Ovary (tissue), 9 donors: ENCODE results near the gene CHRM1. TPM values are rescaled to one million over a fixed set of nuclear protein-coding genes. Genes with fewer than 3 reads are reported as not detected.

Experiments used
- DNase-seq, 5 donors: peaks; one replicate each; pipeline ENCODE4 v3.0.0-alpha.2; 2019 to 2020
- H3K27ac ChIP-seq, 2 donors: fragments of 200-600 bp; one replicate each; pipeline versions ENCODE4 v1.5.1 to v1.8.0; 2019 to 2022
- H3K27me3 ChIP-seq: fragments of 200-600 bp; one replicate; pipeline ENCODE4 v1.8.0; 2022
- H3K36me3 ChIP-seq: fragments of 200-600 bp; sonication (generic); one replicate; pipeline ENCODE4 v1.5.1; 2019
- H3K4me1 ChIP-seq: one replicate; pipeline ENCODE4 v1.8.1; 2013; ENCODE audit warnings: mild to moderate bottlenecking, moderate library complexity; ENCODE audit not compliant: insufficient read depth
- H3K4me3 ChIP-seq: fragments of 200-600 bp; sonication (generic); one replicate; pipeline ENCODE4 v1.5.1; 2017
- H3K9me3 ChIP-seq, 2 donors: fragments of 200-600 bp in 1 of 2; sonication (generic) in 1 of 2; one replicate each; pipeline versions ENCODE4 v1.5.1 to v1.8.1; 2013 to 2019; ENCODE audit warnings: mild to moderate bottlenecking in 1 of 2, moderate library complexity in 1 of 2
- CTCF ChIP-seq, 3 donors: fragments of 450-650 bp in 2 of 3; fragments of 200-600 bp in 1 of 3; IDR thresholded peaks; one replicate each; pipeline versions ENCODE4 v1.5.1 to v1.8.0; 2016 to 2022; ENCODE audit warnings: antibody characterized with exemption in 3 of 3, mild to moderate bottlenecking in 1 of 3
- EP300 ChIP-seq: sonication (generic); formaldehyde crosslinking; IDR thresholded peaks from one replicate; pipeline ENCODE4 v1.6.1; 2017; ENCODE audit warnings: antibody characterized with exemption
- POLR2A ChIP-seq: fragments of 450-650 bp; IDR thresholded peaks from one replicate; pipeline ENCODE4 v1.6.1; 2017; ENCODE audit warnings: antibody characterized with exemption, mild to moderate bottlenecking, moderate library complexity
- WGBS, 3 donors: extraction: QIAGEN DNeasy Blood & Tissue Kit in 1 of 3; methylation state at CpG; one replicate each; pipeline versions ENCODE4 v1.1.5 to v1.1.7; 2013 to 2017; 5-methylcytosine and 5-hydroxymethylcytosine counted together
- intact Hi-C, 4 donors: fragments of 100-400 bp; cut with DNase I; formaldehyde crosslinking; loops; one replicate each; pipeline versions ENCODE4 v1.11.0 to v1.15.1; 2022 to 2023
- polyA plus RNA-seq, 2 donors: library from polyadenylated mRNA; stranded (reverse); fragments of 200-250 nt in 1 of 2; fragments of 350-450 nt in 1 of 2; fragmentation: Illumina TruSeq in 1 of 2; extraction: RNeasy Lipid Tissue Mini Kit (QIAGEN cat#74804) in 1 of 2; gene quantifications; one replicate each; pipeline ENCODE4 v1.2.3, GENCODE V29; 2013 to 2014
- total RNA-seq, 7 donors: library from RNA; depleted of rRNA in 2 of 7; stranded (reverse); fragments of >200 nt in 2 of 7; fragmentation: NEBNext Ultra II Directional in 3 of 7; extraction: Animal tissue kit (Norgen Biotek cat#: 25700) in 3 of 7; gene quantifications; one replicate each; pipeline versions ENCODE4 v1.1.0 to v1.2.4, GENCODE V29; 2016 to 2023
- donor health status: DM: no; HTN: no; CAD: no; lungs with moderate emphysema.
- donor health status: DM: no; HTN: no; CAD: no.
- donor health status: Bipolar disorder and iron deficiency.
- donor health status: DM: yes; HTN: yes; CAD: no.
- donor health status: DM: no; HTN: no; CAD: no.
- donor health status: DM: yes; HTN: yes; CAD: no.

The CHRM1 gene
- total and polyA plus RNA-seq, 9 donors, result not detected

GRCh38 chr11:62928011-62928410, 6.8 kb upstream of the CHRM1 start:
- intact Hi-C loops, result no loop called here
- H3K27me3 ChIP-seq, result no peaks in the 10 kb centered on the region
- no peak for TF ChIP-seq CTCF (IDR thresholded peaks at IDR 0.05)
- no peak for TF ChIP-seq EP300
- TF ChIP-seq POLR2A, result no peak
- no peaks in the 10 kb centered on the region for H3K36me3 ChIP-seq
- no peak overlapping the region for H3K4me3 ChIP-seq
- H3K4me1 ChIP-seq, result peaks cover 4% of the 10 kb centered on the region
- WGBS, 3 donors, result 62 to 73% (median 63%) methylated on average over 13 of the region's 13 CpGs
- no peak overlapping the region for H3K27ac ChIP-seq
- DNase-seq, result no peak
- peaks cover 0 to 2% of the 10 kb centered on the region in 2 donors for H3K9me3 ChIP-seq

GRCh38 chr11:62926680-62927455, 5.7 kb upstream of the CHRM1 start:
- H3K27ac ChIP-seq, result no peak overlapping the region
- no peaks in the 10 kb centered on the region for H3K27me3 ChIP-seq
- H3K4me3 ChIP-seq, result no peak overlapping the region
- WGBS, 3 donors, result 20 to 21% (median 20%) methylated on average over 52 to 53 of the region's 53 CpGs
- intact Hi-C loops, result no loop called here
- peaks cover 0 to 3% of the 10 kb centered on the region in 2 donors for H3K9me3 ChIP-seq
- no peak for DNase-seq
- TF ChIP-seq EP300, result no peak
- no peak for TF ChIP-seq POLR2A
- TF ChIP-seq CTCF (IDR thresholded peaks at IDR 0.05), result no peak
- no peaks in the 10 kb centered on the region for H3K36me3 ChIP-seq
- H3K4me1 ChIP-seq, result peaks cover 4% of the 10 kb centered on the region

- DNase-seq, result peak in 1 of 5 donors; percentile 42
- Histone ChIP-seq H3K9me3 (peaks cover 0 to 3% of the 10 kb centered on the region in 2 donors), H3K4me1 (peaks cover 4% of the 10 kb centered on the region), H3K36me3 (no peaks in the 10 kb centered on the region), H3K27me3 (no peaks in the 10 kb centered on the region), H3K27ac (no peak overlapping the region), H3K4me3 (no peak overlapping the region)
- 10 to 27% (median 20%) methylated on average over 59 to 71 of the region's 71 CpGs for WGBS, 3 donors
- intact Hi-C loops, result no loop called here
- TF ChIP-seq POLR2A (no peak), EP300 (no peak), CTCF (IDR thresholded peaks at IDR 0.05) (no peak)
Measured at GRCh38 chr11:62925745-62926679, 4.8 kb upstream of the CHRM1 start.

GRCh38 chr11:62925308-62925707, 4.1 kb upstream of the CHRM1 start:
- Histone ChIP-seq H3K36me3 (no peaks in the 10 kb centered on the region), H3K9me3 (peaks cover 0 to 3% of the 10 kb centered on the region in 2 donors), H3K4me1 (peaks cover 4% of the 10 kb centered on the region), H3K4me3 (no peak overlapping the region), H3K27ac (no peak overlapping the region), H3K27me3 (no peaks in the 10 kb centered on the region)
- no peak for TF ChIP-seq EP300
- no peak for TF ChIP-seq POLR2A
- no peak for TF ChIP-seq CTCF (IDR thresholded peaks at IDR 0.05)
- intact Hi-C loops, result no loop called here
- WGBS, 3 donors, result 74 to 87% (median 86%) methylated on average over 14 of the region's 14 CpGs
- DNase-seq, result no peak
